HG03520 (cell line): Measurements from ENCODE around the gene NEXN.
"Not testable (repeated sequence)": the region's sequence is repeated elsewhere in the genome, so short reads cannot be mapped to it uniquely, and the experiment has no call there.

Source experiments
- ATAC-seq: cut with Tn5 transposase; IDR thresholded peaks from one replicate; pipeline ENCODE4 v1.9.1; 2021; ENCODE audit warnings: mild to moderate bottlenecking, moderate library complexity; ENCODE audit not compliant: unreplicated experiment

NEXN gene

GRCh38 chr1:77958391-77958790 lies 70.0 kb downstream of the NEXN start:
- no peak for ATAC-seq

- no peak for ATAC-seq
Observed at GRCh38 chr1:77958850-77959249, 70.4 kb downstream of the NEXN start.

- no peak for ATAC-seq
Observed at GRCh38 chr1:77961392-77961791, 73.0 kb downstream of the NEXN start.

DNA sequence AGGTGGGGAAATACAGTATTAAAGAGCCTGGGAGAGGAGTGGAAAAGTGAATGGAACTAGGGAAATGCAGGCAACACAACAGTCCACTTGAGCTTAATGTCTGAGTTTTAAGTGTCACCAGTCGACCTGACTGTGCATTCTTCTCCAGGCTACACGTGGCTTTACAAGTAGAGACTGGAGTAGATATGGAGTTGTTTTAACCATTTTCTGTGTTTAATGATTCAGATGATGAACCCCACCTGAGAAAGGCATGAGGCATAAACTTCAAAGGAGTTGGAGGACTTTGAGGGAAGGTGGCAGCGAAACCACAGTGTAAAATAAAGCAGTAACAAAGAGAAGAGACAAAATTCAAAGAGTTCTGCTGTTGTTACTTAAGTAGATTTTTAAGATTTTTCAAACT lies 77.9 kb downstream of the NEXN start:
- no peak for ATAC-seq

DNA sequence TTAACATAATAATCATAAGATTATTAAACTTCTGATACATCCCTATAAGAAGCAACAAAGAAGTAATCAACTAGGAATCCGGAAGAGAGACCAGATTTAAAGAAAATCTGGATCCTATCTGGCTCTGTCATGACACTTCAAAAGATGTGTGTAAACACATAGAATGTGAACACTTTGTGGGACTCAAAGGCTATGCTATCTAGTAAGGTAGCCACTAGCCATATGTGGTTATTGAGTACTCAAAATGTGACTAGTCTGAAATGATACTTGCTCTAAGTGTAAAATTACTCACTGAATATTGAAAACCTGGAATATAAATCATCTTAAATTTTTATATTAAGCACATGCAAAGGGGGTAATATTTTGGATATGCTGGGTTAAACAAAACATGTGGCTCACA lies 81.8 kb downstream of the NEXN start:
- ATAC-seq = no peak

GRCh38 chr1:77972080-77972479 lies 83.7 kb downstream of the NEXN start:
- no peak for ATAC-seq

GRCh38 chr1:77975386-77975785 lies 87.0 kb downstream of the NEXN start:
- ATAC-seq = no peak

GRCh38 chr1:77975907-77976306 lies 87.5 kb downstream of the NEXN start:
- ATAC-seq = no peak

DNA sequence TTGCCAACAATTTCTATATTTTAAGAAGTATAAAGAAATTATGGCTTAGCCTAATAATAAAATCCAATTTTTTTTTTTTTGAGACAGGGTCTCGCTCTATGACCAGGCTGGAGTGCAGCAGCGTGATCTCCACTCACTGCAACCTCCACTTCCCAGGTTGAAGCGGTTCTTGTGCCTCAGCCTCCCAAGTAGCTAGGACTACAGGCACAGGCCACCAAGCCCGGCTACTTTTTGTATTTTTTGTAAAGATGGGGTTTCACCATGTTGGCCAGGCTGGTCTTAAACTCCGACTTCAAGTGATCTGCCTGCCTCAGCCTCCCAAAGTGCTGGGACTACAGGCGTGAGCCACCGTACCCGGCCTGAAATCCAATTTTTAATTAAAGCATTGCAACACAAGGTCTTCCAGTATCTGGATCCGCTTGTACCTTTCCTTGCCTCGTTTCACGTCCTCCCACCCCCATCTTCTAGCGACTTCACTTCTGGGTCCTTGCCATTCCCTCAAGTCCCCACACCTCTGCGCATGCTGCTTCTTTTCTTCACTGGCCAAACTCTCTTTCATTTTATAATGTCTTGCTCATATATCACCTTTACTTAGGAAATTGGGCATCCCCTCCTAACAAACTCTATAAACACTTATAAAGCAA lies 88.1 kb downstream of the NEXN start:
- no peak for ATAC-seq

DNA sequence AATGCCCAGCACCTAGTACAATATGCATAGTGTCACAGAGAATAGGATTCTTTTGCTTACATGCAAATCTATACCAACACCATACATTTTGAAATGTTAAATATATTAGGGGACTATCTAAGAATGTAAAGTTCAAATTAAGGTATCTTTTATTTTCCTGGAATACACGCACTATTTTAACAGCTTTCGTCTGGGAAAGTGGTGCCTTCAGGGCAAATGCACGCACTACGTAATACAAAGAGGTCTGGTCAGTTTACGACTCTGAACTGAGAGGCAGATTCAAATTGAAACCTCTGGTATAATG lies 89.5 kb downstream of the NEXN start:
- ATAC-seq = peak; percentile 0

DNA sequence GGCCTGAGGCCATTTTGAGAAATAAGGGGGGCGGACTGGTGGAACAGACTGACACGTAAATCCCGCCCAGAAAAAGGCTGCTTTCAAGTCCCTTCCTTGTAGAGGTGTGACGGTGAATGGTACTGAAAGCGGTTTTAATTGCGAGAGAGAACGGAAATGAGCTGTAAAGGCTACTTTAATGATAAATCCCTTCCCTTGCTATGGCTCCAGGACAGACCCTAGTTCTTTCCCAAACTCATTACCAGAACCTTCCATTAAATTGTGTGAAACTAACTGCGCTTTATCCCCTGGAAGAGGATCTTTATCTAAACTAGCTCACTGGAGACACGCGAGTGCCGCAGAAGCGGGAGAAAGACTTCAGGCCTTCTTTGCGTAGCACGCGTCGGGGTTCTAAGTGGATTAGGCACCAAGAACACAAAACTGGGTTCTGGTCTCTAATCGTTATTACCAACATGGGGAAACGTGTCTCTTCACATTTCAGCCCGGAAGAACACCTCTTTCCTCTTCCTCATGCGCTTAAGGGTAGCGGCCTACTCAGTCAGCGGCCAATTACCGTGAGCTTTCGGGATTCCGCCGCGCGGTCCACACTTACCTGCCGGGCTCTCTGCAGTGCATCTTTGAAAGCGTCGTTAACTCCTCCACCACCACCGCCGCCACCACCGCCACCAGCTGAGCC lies 90.0 kb downstream of the NEXN start:
- ATAC-seq = peak; percentile 63

DNA sequence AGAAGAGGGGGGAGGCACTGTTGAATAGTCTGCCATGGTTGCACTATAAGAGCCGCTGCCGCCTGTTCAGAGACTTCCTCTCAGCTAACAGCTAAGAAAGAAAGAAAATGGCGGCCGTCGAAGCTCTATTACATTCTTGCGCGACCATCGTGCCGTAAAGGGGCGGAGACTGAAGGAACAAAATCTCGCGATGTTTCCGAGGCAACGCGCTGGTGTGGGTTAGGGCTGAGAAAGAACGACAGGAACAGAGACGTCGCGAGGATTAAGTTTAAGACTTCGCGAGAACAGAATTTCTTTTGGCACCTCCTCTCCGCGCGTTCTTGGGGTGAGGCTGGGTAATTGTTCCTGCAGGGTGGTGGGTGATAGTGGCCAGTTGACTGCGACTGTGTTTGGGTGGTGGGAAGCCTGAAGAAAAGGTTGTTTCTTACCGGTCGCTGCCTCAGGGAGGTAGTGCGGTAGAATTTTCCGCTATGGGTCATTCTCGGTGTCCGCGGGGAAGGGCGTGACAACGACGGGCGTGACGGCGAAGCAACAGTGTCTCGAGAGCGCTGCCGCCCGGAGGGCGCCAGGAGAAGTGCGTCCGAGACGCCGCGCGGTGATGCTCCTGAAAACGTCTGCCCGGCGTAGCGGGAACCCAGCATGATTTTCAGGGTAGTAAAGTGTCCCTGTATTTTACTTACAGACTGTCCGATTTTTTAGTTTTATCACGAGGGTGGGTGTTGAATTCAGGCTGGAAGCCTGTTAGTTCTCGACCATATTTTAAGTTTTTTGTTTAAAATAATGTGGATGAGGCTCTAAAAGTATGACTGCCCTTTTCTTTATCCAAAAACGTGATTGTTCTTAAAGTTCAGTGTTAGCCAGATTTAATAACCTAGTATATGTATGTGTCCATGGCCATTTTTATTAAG lies 90.8 kb downstream of the NEXN start, which contains the start of gene FUBP1:
Gene FUBP1 (minus strand): TSS at position 104 of the 908 bp plus-strand sequence. CDS start 68 bp downstream, at position 36.
- peak; percentile 70 for ATAC-seq

- not testable (repeated sequence) for ATAC-seq
Observed at GRCh38 chr1:77983352-77983996, 95.0 kb downstream of the NEXN start.

DNA sequence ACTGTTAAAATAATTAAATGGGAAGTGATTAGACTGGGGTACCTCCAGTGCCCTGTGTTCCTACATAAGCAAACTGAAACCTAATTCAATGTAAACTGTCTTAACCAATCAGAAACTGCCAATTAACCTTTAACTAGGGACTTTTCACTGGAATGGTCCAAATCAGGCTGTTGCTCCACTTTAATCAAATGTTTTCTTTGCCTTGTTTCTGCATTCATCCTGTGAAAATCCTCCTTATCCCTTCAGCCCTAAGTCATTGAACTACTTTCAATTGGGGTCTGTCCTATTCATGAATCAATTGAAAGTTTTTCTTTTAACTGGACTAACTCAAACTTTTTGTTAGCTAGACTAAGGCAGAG lies 95.6 kb downstream of the NEXN start:
- ATAC-seq = no peak

DNA sequence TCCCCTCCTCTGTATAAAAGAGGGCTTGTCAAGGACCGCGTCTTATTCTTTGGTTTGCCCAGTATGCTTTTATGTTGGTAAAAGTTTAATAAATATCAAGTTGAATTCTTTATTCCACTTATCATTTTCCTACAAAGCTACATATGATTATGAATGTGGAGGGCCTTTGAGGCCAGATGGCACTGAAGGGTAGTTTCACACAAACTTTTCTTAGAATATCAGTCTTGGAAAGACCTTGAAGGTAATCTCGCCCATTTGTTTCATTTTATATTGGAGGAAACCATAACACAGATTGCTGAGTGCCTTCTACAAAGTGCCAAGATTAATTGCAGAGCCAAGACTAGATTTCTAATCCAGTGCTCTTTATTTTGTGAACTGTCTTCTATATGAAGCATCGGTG lies 96.2 kb downstream of the NEXN start:
- no peak for ATAC-seq

DNA sequence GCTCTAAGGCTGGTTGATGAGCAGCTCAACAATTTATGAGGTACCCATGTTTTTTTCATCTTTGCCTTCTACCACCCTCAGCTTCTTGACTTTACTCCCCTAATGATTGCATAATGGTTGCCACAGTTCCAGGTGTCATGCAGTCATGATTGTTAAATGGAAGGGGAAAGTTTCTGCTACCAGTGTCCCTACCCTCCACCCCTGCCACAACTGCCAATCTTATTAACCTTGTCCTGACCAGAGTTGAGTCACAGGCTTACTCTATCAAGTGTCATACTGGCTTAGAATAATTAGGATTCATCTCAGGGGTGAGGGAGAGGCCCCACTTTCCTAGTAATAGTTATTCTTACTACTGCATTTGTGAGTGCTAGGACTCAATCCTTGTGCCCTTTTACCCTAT lies 98.4 kb downstream of the NEXN start:
- no peak for ATAC-seq

DNA sequence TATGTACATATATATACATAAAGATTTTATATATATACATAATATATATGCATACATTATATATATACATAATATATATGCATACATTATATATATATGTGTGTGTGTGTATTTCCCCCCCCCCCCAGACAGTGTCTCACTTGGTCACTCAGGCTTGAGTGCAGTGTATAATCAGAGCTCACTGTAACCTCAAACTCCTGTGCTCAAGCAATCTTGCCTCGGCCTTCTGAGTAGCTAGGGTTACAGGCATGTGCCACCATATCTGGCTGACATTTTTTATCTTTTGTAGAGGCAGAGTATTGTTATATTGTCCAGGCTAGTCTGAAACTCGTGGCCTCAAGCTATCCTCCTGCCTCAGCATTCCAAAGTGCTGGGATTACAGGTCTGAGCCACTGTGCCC lies 99.5 kb downstream of the NEXN start:
- ATAC-seq = no peak

DNA sequence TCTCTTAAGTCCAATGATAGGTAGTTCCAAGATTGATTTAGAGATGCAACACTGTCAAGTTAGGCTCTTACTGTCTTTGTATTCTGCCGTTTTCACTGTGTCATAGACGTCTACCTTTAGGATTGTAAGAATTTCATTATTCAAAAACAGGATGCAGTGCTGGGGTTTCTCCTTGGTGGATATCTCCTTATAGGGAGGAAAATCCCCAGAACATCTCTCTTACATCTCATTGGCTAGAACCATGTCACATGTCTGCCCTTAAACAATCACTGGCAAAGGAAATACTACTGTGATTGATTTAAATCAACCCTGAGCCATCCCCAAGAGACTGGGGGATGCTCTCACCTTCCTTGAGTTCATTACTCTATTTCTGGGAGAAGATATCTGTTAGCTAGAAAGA lies 101.3 kb downstream of the NEXN start:
- ATAC-seq = no peak

DNA sequence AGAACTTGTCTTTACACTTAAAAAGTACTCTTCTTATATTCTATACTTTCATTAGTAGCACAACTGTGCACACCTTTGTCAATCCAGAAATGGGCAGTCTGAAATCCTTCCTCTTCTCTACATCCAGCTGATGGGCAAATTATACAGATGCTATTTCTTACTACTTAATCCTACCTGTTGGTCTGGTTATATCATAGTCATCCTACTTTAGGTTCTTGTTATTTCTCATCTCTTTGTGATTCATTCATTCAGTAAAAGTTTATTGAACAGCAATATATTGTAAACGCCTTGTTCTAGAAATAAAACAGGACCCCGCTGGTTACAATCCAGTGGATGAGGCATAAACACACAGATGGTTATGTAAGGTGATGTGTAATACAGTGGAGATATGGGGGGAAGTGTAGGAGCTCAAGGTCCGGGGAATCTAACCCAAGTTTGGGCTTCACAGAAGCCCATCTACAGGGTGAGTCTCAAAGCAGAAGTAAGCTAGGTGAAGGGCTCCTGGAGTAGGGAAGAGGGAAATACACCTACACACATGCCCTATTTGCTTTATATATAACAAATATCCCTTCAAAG lies 102.3 kb downstream of the NEXN start:
- no peak for ATAC-seq

DNA sequence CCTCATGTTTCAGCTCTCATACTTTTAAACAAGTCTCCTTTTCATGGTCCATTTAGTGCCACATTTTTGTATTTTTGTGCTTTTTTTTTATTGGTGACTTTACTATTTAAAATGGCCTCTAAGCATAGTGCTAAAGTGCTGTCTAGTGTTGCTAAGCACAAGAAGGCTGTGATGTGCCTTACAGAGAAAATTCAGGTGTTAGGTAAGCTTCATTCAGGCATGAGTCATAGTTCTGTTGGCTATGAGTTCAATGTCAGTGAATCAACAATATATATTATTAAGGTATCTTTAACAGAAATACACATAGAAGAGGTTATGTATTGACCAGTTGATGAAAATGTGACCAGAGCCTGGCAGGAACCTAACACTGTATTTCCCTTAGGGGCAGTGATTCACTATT lies 103.2 kb downstream of the NEXN start:
- ATAC-seq = no peak
